IMR-90 (cell line): ENCODE results near the gene HS6ST3. TPM values are rescaled to one million over a fixed set of nuclear protein-coding genes. Genes with fewer than 3 reads are reported as not detected.

Source experiments
- ATAC-seq: fragments of 200-7000 bp; cut with Tn5 transposase; 2 replicates; pipeline ENCODE4 v1.9.1; 2020; ENCODE audit warnings: low read depth, mild to moderate bottlenecking, moderate library complexity
- BruUV-seq: library from RNA; stranded (reverse); fragments of 400-500 nt; replicated peaks from 2 replicates; lab custom pipeline; 2021; lab: Mats Ljungman, UMichigan
- CTCF ChIA-PET: fragments of 300-600 bp; formaldehyde crosslinking; extraction: SDS; loops from one replicate; lab custom pipeline; 2021; ENCODE audit warnings: antibody characterized with exemption; lab: Yijun Ruan, JAX
- POLR2A ChIA-PET: fragments of 300-600 bp; sonication (Branson Sonifier 250); formaldehyde crosslinking; loops from one replicate; lab custom pipeline; 2022; ENCODE audit warnings: antibody characterized with exemption; ENCODE audit not compliant: unreplicated experiment; lab: Charles Lee
- DNase-seq: peaks from one replicate; pipeline ENCODE4 v3.0.0; 2013
- H2AFZ ChIP-seq: replicated peaks from 2 replicates; pipeline ENCODE3; 2013; ENCODE audit warnings: low read length, mild to moderate bottlenecking; ENCODE audit not compliant: poor library complexity
- H2AK5ac ChIP-seq: 2 replicates; pipeline ENCODE4 v1.6.1; 2013; ENCODE audit warnings: low read depth, low read length, inconsistent platforms
- H2AK9ac ChIP-seq: replicated peaks from 2 replicates; pipeline ENCODE3; 2013; ENCODE audit warnings: mild to moderate bottlenecking, low read depth, low read length, moderate library complexity; ENCODE audit not compliant: poor library complexity
- H2BK120ac ChIP-seq: 2 replicates; pipeline ENCODE4 v1.6.1; 2013; ENCODE audit warnings: low read depth, low read length, inconsistent platforms
- H2BK15ac ChIP-seq: 3 replicates; pipeline ENCODE4 v1.6.1; 2013; ENCODE audit warnings: low read depth, low read length, inconsistent platforms
- H2BK20ac ChIP-seq: 2 replicates; pipeline ENCODE4 v1.6.1; 2013; ENCODE audit warnings: low read depth, mild to moderate bottlenecking, inconsistent platforms, low read length, moderate library complexity
- H2BK5ac ChIP-seq: 2 replicates; pipeline ENCODE4 v1.6.1; 2013; ENCODE audit warnings: mild to moderate bottlenecking, low read depth, low read length, inconsistent platforms; ENCODE audit not compliant: poor library complexity, severe bottlenecking
- H3K14ac ChIP-seq: replicated peaks from 2 replicates; pipeline ENCODE4 v1.6.1; 2013; ENCODE audit warnings: low read depth, low read length, inconsistent platforms
- H3K18ac ChIP-seq: 2 replicates; pipeline ENCODE4 v1.6.1; 2013; ENCODE audit warnings: low read depth, low read length, control low read depth
- H3K23ac ChIP-seq: 2 replicates; pipeline ENCODE4 v1.6.1; 2013; ENCODE audit warnings: low read depth, low read length, inconsistent platforms
- H3K27ac ChIP-seq: 2 replicates; pipeline ENCODE4 v1.5.1; 2013; ENCODE audit warnings: mild to moderate bottlenecking, control low read depth, low read length; ENCODE audit not compliant: insufficient read depth
- H3K27me3 ChIP-seq: 2 replicates; pipeline ENCODE4 v1.6.1; 2013; ENCODE audit warnings: low read length; ENCODE audit not compliant: control insufficient read depth, insufficient read depth
- H3K36me3 ChIP-seq: 2 replicates; pipeline ENCODE4 v1.6.1; 2013; ENCODE audit warnings: low read length, mixed read lengths; ENCODE audit not compliant: control insufficient read depth, insufficient read depth
- H3K4ac ChIP-seq: 2 replicates; pipeline ENCODE4 v1.6.1; 2013; ENCODE audit warnings: low read depth, low read length, inconsistent platforms
- H3K4me1 ChIP-seq: 2 replicates; pipeline ENCODE4 v1.6.1; 2013; ENCODE audit warnings: low read length, mixed read lengths; ENCODE audit not compliant: control insufficient read depth, insufficient read depth
- H3K4me2 ChIP-seq: 2 replicates; pipeline ENCODE4 v1.6.1; 2013; ENCODE audit warnings: low read depth, mild to moderate bottlenecking, control low read depth, low read length, moderate library complexity
- H3K4me3 ChIP-seq: 2 replicates; pipeline ENCODE4 v1.5.1; 2013; ENCODE audit warnings: low read depth, mild to moderate bottlenecking, control low read depth, low read length, moderate library complexity; ENCODE audit not compliant: insufficient read depth
- H3K56ac ChIP-seq: 2 replicates; pipeline ENCODE4 v1.6.1; 2013; ENCODE audit warnings: low read length, inconsistent platforms; ENCODE audit not compliant: insufficient read depth; ENCODE audit errors: extremely low read depth
- H3K79me1 ChIP-seq, 2 experiments: 2 replicates each; pipeline ENCODE4 v1.6.1; 2013; ENCODE audit warnings: low read length in 2 of 2, inconsistent platforms in 1 of 2, low read depth in 1 of 2
- H3K9ac ChIP-seq: 2 replicates; pipeline ENCODE4 v1.6.1; 2013; ENCODE audit warnings: low read depth, low read length, control low read depth
- H3K9me1 ChIP-seq: 2 replicates; pipeline ENCODE4 v1.6.1; 2013; ENCODE audit warnings: low read length, inconsistent platforms; ENCODE audit not compliant: insufficient read depth
- H3K9me3 ChIP-seq: 2 replicates; pipeline ENCODE4 v1.6.1; 2013; ENCODE audit warnings: low read length; ENCODE audit not compliant: control insufficient read depth, insufficient read depth
- H4K20me1 ChIP-seq: 2 replicates; pipeline ENCODE4 v1.6.1; 2013; ENCODE audit warnings: low read length, inconsistent platforms; ENCODE audit not compliant: insufficient read depth
- H4K5ac ChIP-seq: 2 replicates; pipeline ENCODE4 v1.6.1; 2013; ENCODE audit warnings: mild to moderate bottlenecking, low read depth, low read length, control low read depth
- H4K8ac ChIP-seq, 2 experiments: 2 replicates each; pipeline ENCODE4 v1.6.1; 2013; ENCODE audit warnings: low read depth in 2 of 2, low read length in 2 of 2, control low read depth in 1 of 2, inconsistent platforms in 1 of 2
- H4K91ac ChIP-seq: 2 replicates; pipeline ENCODE4 v1.6.1; 2013; ENCODE audit warnings: low read depth, low read length, inconsistent platforms; ENCODE audit not compliant: insufficient read depth
- BHLHE40 ChIP-seq: fragments of 150-350 bp; IDR thresholded peaks from 2 replicates; pipeline ENCODE4 v1.6.1; 2016; ENCODE audit warnings: mild to moderate bottlenecking, low read depth, low read length
- CEBPB ChIP-seq: IDR thresholded peaks from 2 replicates; pipeline ENCODE4 v1.6.1; 2012; ENCODE audit warnings: low read depth, low read length, improper control_type of control experiment
- CHD1 ChIP-seq: IDR thresholded peaks from 2 replicates; pipeline ENCODE4 v1.6.1; 2012; ENCODE audit warnings: low read depth, low read length, improper control_type of control experiment
- CTCF ChIP-seq: conservative IDR thresholded peaks from 2 replicates; pipeline ENCODE4 v1.5.1; 2012; ENCODE audit warnings: mild to moderate bottlenecking, low read depth, low read length, improper control_type of control experiment
- ELK1 ChIP-seq: fragments of 150-350 bp; IDR thresholded peaks from 2 replicates; pipeline ENCODE4 v1.6.1; 2016; ENCODE audit warnings: low read depth, mild to moderate bottlenecking, low read length, moderate library complexity, borderline replicate concordance
- FOS ChIP-seq: fragments of 150-350 bp; IDR thresholded peaks from 2 replicates; pipeline ENCODE4 v1.6.1; 2016; ENCODE audit warnings: low read depth, low read length
- MAFK ChIP-seq: IDR thresholded peaks from 2 replicates; pipeline ENCODE4 v1.6.1; 2012; ENCODE audit warnings: low read depth, low read length, improper control_type of control experiment
- MAZ ChIP-seq: IDR thresholded peaks from 2 replicates; pipeline ENCODE4 v1.6.1; 2012; ENCODE audit warnings: low read depth, mild to moderate bottlenecking, low read length, improper control_type of control experiment, moderate library complexity, borderline replicate concordance
- MXI1 ChIP-seq: IDR thresholded peaks from 2 replicates; pipeline ENCODE4 v1.6.1; 2012; ENCODE audit warnings: low read depth, mild to moderate bottlenecking, low read length, moderate library complexity, borderline replicate concordance
- NFE2L2 ChIP-seq: fragments of 150-350 bp; IDR thresholded peaks from 2 replicates; pipeline ENCODE4 v1.6.1; 2016; ENCODE audit warnings: low read depth, mild to moderate bottlenecking, low read length
- POLR2A ChIP-seq: IDR thresholded peaks from 2 replicates; pipeline ENCODE4 v1.6.1; 2012; ENCODE audit warnings: mild to moderate bottlenecking, low read depth, low read length
- RAD21 ChIP-seq: IDR thresholded peaks from 2 replicates; pipeline ENCODE4 v1.6.1; 2012; ENCODE audit warnings: low read length, improper control_type of control experiment
- RCOR1 ChIP-seq: IDR thresholded peaks from 2 replicates; pipeline ENCODE4 v1.6.1; 2012; ENCODE audit warnings: mild to moderate bottlenecking, low read length, improper control_type of control experiment; ENCODE audit not compliant: insufficient replicate concordance
- RFX5 ChIP-seq: IDR thresholded peaks from 2 replicates; pipeline ENCODE4 v1.8.0; 2012; ENCODE audit warnings: low read depth, mild to moderate bottlenecking, low read length, moderate library complexity
- SMC3 ChIP-seq: fragments of 150-350 bp; IDR thresholded peaks from 2 replicates; pipeline ENCODE4 v1.6.1; 2016; ENCODE audit warnings: low read depth, mild to moderate bottlenecking, antibody characterized with exemption, low read length, moderate library complexity
- USF2 ChIP-seq: fragments of 150-350 bp; IDR thresholded peaks from 2 replicates; pipeline ENCODE4 v1.6.1; 2017; ENCODE audit warnings: mild to moderate bottlenecking, antibody characterized with exemption, low read length, low read depth
- whole genome bisulfite sequencing, 2 experiments: methylation state at CpG; one replicate each; pipeline versions ENCODE4 v1.1.5 to v1.1.7; 2013; ENCODE audit warnings: missing lambda C conversion rate in 2 of 2; ENCODE audit not compliant: insufficient read length in 1 of 2; ENCODE audit errors: extremely low coverage in 2 of 2; 5-methylcytosine and 5-hydroxymethylcytosine counted together
- dilution Hi-C: fragments of 300-500 bp; cut with HindIII; formaldehyde crosslinking; loops from one replicate; pipeline ENCODE4 v1.14.3; 2018; ENCODE audit warnings: low sequenced_read_pairs; ENCODE audit not compliant: unreplicated experiment
- in situ Hi-C: fragments of 300-500 bp; cut with MboI; formaldehyde crosslinking; loops from 3 replicates; pipeline ENCODE4 v1.14.3; 2019; ENCODE audit warnings: low sequenced_read_pairs, inconsistent platforms, mixed read lengths
- intact Hi-C: fragments of 100-400 bp; cut with micrococcal nuclease; formaldehyde crosslinking; loops from 2 replicates; pipeline ENCODE4 v1.10.0; 2022
- polyA plus RNA-seq, 3 experiments: library from polyadenylated mRNA; depleted of rRNA; stranded (reverse); fragments of >200 nt; gene quantifications; 2 replicates each; pipeline ENCODE4 v1.2.3, GENCODE V29; 2012; ENCODE audit warnings: low replicate concordance in 1 of 3
- total RNA-seq: library from RNA; depleted of rRNA; stranded (reverse); fragments of >200 nt; gene quantifications from 2 replicates; pipeline ENCODE4 v1.2.3, GENCODE V29; 2012

Gene HS6ST3
- total and polyA plus RNA-seq, 2 of the 4 experiments (the other 2 are of a cell fraction), result not detected

GRCh38 chr13:96646101-96646500 lies 556.2 kb downstream of the HS6ST3 start:
- H3K27ac ChIP-seq, result no peak overlapping the region
- no TSS peak for BruUV-seq
- DNase-seq, result no peak
- H3K56ac ChIP-seq, result no peak overlapping the region
- H3K36me3 ChIP-seq, result no peaks in the 10 kb centered on the region
- no peak for ATAC-seq
- no peaks in the 10 kb centered on the region for H3K27me3 ChIP-seq
- no peaks in the 10 kb centered on the region for H3K79me1 ChIP-seq
- H3K9me1 ChIP-seq, result no peaks in the 10 kb centered on the region
- WGBS, 2 experiments, result 92% methylated on average over 2 of the region's 3 CpGs; no CpG with 5 or more reads in 1 of the 2 experiments
- dilution Hi-C loops (no loop called here), intact Hi-C loops (no loop called here), in situ Hi-C loops (no loop called here)
- H3K9ac ChIP-seq, result no peak overlapping the region
- no peak overlapping the region for H3K18ac ChIP-seq
- H3K9me3 ChIP-seq, result peaks cover 4% of the 10 kb centered on the region
- POLR2A ChIA-PET, result no interaction called here
- H3K23ac ChIP-seq, result no peak overlapping the region
- H3K4me1 ChIP-seq, result no peaks in the 10 kb centered on the region
- H4K8ac ChIP-seq, result no peak overlapping the region
- H2BK15ac ChIP-seq, result no peak overlapping the region
- TF ChIP-seq MAFK, result no peak
- TF ChIP-seq FOS, result no peak
- no peak for TF ChIP-seq POLR2A
- TF ChIP-seq USF2, result no peak
- no peak for TF ChIP-seq RFX5
- TF ChIP-seq CTCF, result no peak
- TF ChIP-seq ELK1, result no peak
- TF ChIP-seq MXI1, result no peak
- no peak for TF ChIP-seq CEBPB
- no peak for TF ChIP-seq CHD1
- TF ChIP-seq MAZ, result no peak
- no peak for TF ChIP-seq SMC3
- no peak for TF ChIP-seq NFE2L2
- no peak for TF ChIP-seq BHLHE40
- no peak for TF ChIP-seq RAD21
- no peak for TF ChIP-seq RCOR1
- no peak overlapping the region for H2AK5ac ChIP-seq
- no peak overlapping the region for H4K5ac ChIP-seq
- no peak overlapping the region for H3K4me2 ChIP-seq
- no peaks in the 10 kb centered on the region for H4K20me1 ChIP-seq
- H2BK5ac ChIP-seq, result no peak overlapping the region
- no peak overlapping the region for H4K91ac ChIP-seq
- H3K4ac ChIP-seq, result no peak overlapping the region
- H2BK120ac ChIP-seq, result no peak overlapping the region
- no peak overlapping the region for H3K4me3 ChIP-seq
- H3K14ac ChIP-seq, result no peak overlapping the region
- H2BK20ac ChIP-seq, result no peak overlapping the region
- CTCF ChIA-PET, result no interaction called here
- H2AFZ ChIP-seq, result no peak overlapping the region
- no peak overlapping the region for H2AK9ac ChIP-seq
